ENCODE results near the gene BORCS6.

Gene BORCS6

DNA sequence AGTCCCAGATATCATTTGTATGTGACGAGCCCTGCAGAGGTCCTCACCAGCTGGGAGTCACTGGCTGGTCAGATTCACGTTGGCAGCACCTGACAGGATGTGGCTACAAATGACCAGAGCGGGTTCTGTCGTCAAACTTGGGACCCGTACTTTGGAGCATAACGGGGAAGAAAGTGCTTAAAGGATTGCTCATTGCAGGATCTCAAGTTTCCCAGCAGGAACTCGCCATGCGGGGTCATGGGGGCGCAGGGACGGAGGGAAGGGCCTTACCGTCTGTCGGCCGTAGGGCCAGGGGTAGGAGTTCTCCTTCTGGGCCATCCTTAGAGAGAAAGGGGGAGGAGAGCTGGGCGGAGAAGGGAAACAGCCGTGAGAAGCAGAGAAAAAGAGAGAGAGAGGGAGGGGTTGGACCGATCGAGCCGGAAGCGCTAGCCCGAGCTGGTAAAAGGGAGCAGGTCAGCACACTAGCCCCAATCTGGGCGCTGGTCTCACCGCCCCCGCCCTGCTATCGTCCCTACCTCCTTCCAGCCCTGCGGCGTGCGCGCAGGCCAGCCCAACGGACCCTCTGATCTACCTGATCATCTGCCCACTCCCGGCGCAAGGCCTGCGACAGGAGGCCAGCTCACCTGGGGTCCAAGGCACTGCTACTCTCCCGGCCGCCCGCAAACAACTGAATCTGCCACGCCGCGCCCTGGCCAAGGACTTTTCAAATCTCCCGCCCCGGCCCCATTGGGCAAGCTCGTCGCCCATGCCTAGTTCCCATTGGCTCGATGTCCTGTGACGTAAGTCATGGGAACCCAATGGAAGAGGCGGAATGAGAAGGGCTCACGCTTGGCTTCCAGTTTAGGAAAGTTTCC is 20.2 kb upstream of the BORCS6 start, which contains the start of gene AURKB:
Gene AURKB (minus strand): TSS at position 669 of the 854 bp plus-strand sequence. CDS start 351 bp downstream, at position 318.
- Histone ChIP-seq H3K4me1 (ENCODE audit: control insufficient read depth, insufficient read depth, low read length) (0 out of 2 replicates have a peak, but pooled peaks cover 4% of the 10 kb centered on the region), H3K27ac (ENCODE audit: low read depth, low read length) (peak within 1 kb of the TSS; percentile 78), H3K36me3 (ENCODE audit: control insufficient read depth, insufficient read depth, low read length) (peaks cover 30% of the 10 kb centered on the region), H3K9ac (ENCODE audit: low read length) (peak within 1 kb of the TSS; percentile 95), H3K9me3 (ENCODE audit: control insufficient read depth, insufficient read depth, low read depth, low read length) (no peaks in the 10 kb centered on the region), H3K27me3 (ENCODE audit: control insufficient read depth, insufficient read depth, low read length) (no peaks in the 10 kb centered on the region), H3K4me3 (ENCODE audit: low read depth, low read length) (peak within 1 kb of the TSS; percentile 78)

- H3K9me3 ChIP-seq (ENCODE audit: control insufficient read depth, insufficient read depth, low read depth, low read length): no peaks in the 10 kb centered on the region
- no peak overlapping the region for H3K4me3 ChIP-seq (ENCODE audit: low read depth, low read length)
- peaks cover 53% of the 10 kb centered on the region for H3K36me3 ChIP-seq (ENCODE audit: control insufficient read depth, insufficient read depth, low read length)
- H3K4me1 ChIP-seq (ENCODE audit: control insufficient read depth, insufficient read depth, low read length): 0 out of 2 replicates have a peak, but pooled peaks cover 4% of the 10 kb centered on the region
- H3K9ac ChIP-seq (ENCODE audit: low read length): no peak overlapping the region
- H3K27me3 ChIP-seq (ENCODE audit: control insufficient read depth, insufficient read depth, low read length): no peaks in the 10 kb centered on the region
- no peak overlapping the region for H3K27ac ChIP-seq (ENCODE audit: low read depth, low read length)
These were observed 16.6 kb upstream of the BORCS6 start for GRCh38 chr17:8206536-8206935.

DNA sequence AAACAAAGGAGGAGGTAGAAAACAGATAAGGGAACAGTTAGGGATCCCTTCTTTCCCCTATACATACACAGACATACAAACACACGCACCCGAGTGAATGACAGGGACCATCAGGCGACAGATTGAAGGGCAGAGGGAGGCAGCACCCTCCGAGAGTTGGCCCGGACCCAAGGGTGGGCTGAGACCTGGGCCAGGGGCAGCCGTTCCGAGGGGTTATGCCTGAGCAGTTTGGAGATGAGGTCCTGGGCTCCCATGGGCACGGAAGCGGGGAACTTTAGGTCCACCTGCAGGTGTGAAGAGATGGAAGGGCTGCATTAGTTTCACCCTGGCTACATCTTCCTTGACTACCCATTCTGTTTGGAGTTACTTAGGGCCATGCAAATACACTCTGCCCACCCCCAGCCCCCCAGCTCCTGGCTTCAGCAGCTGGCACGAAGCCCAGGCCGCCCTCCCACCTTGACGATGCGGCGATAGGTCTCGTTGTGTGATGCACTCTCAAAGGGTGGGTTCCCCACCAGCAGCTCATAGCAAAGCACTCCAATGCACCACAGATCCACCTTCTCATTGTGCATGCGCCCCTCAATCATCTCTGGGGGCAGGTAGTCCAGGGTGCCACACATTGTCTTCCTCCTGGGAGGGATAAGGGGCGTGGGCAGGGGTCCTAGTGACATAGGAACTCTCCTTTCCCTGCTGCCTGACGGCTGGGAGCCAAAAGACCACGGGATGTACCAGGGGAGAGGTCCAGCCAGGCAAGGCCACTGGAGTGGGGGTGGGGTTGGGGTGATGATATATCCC is 15.0 kb upstream of the BORCS6 start:
- no peak overlapping the region for H3K4me3 ChIP-seq (ENCODE audit: low read depth, low read length)

DNA sequence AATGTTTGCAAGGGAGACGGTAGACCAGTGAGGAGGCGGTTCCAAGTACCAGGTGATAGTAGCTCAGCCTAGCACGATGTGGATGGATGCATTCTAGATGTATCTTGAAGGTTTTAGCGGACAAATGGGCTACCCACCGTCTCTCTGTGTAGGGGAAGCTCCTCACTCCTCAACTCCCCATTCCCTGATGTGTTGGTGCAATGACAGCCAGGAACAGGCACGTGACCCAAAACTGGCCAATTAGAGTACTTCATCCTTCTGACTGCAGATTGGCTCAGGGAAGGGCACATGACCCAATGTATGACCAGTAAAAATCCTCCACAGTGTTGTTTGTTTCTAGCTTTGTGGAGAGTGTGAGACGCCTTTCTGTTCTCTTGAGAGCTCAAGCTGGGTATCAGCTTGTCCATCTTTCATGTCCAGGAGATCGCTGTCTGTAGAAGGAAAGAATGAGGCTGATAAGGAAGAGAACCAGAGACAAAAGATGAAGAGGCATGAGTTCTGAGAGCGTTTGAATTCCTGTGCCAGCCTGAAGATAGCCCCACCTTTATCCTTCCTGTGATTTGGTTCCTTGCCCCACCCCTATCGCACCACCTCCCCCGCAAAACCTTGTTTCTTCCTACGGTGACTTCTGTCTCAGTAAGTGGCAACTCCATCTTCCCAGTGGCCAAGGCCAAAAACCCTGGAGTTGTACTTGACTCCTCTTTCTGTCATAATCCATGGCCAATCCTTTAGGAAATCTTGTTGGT is 2.3 kb upstream of the BORCS6 start:
- Histone ChIP-seq H3K27ac (ENCODE audit: low read depth, low read length) (no peak overlapping the region), H3K9ac (ENCODE audit: low read length) (peak overlapping the region; percentile 40), H3K9me3 (ENCODE audit: control insufficient read depth, insufficient read depth, low read depth, low read length) (no peaks in the 10 kb centered on the region), H3K27me3 (ENCODE audit: control insufficient read depth, insufficient read depth, low read length) (peaks cover 15% of the 10 kb centered on the region), H3K4me3 (ENCODE audit: low read depth, low read length) (peak overlapping the region; percentile 55), H3K4me1 (ENCODE audit: control insufficient read depth, insufficient read depth, low read length) (peaks cover 16% of the 10 kb centered on the region), H3K36me3 (ENCODE audit: control insufficient read depth, insufficient read depth, low read length) (no peaks in the 10 kb centered on the region)

More for the DNA sequence above, 15.0 kb upstream of the BORCS6 start:
- H3K27ac ChIP-seq (ENCODE audit: low read depth, low read length): no peak overlapping the region
- H3K4me1 ChIP-seq (ENCODE audit: control insufficient read depth, insufficient read depth, low read length): no peaks in the 10 kb centered on the region
- peaks cover 53% of the 10 kb centered on the region for H3K36me3 ChIP-seq (ENCODE audit: control insufficient read depth, insufficient read depth, low read length)
- H3K9ac ChIP-seq (ENCODE audit: low read length): no peak overlapping the region
- no peaks in the 10 kb centered on the region for H3K27me3 ChIP-seq (ENCODE audit: control insufficient read depth, insufficient read depth, low read length)
- no peaks in the 10 kb centered on the region for H3K9me3 ChIP-seq (ENCODE audit: control insufficient read depth, insufficient read depth, low read depth, low read length)

GRCh38 chr17:8190506-8190905 is 526 bp upstream of the BORCS6 start:
- H3K9me3 ChIP-seq (ENCODE audit: control insufficient read depth, insufficient read depth, low read depth, low read length): no peaks in the 10 kb centered on the region
- H3K4me1 ChIP-seq (ENCODE audit: control insufficient read depth, insufficient read depth, low read length): peaks cover 16% of the 10 kb centered on the region
- H3K4me3 ChIP-seq (ENCODE audit: low read depth, low read length): peak overlapping the region; percentile 77
- H3K27me3 ChIP-seq (ENCODE audit: control insufficient read depth, insufficient read depth, low read length): peaks cover 15% of the 10 kb centered on the region
- no peak overlapping the region for H3K27ac ChIP-seq (ENCODE audit: low read depth, low read length)
- no peaks in the 10 kb centered on the region for H3K36me3 ChIP-seq (ENCODE audit: control insufficient read depth, insufficient read depth, low read length)
- H3K9ac ChIP-seq (ENCODE audit: low read length): no peak overlapping the region

GRCh38 chr17:8189041-8189710 is 804 bp downstream of the BORCS6 start:
- no peak overlapping the region for H3K27ac ChIP-seq (ENCODE audit: low read depth, low read length)
- peaks cover 16% of the 10 kb centered on the region for H3K4me1 ChIP-seq (ENCODE audit: control insufficient read depth, insufficient read depth, low read length)
- H3K9me3 ChIP-seq (ENCODE audit: control insufficient read depth, insufficient read depth, low read depth, low read length): no peaks in the 10 kb centered on the region
- H3K4me3 ChIP-seq (ENCODE audit: low read depth, low read length): peak overlapping the region; percentile 77
- no peaks in the 10 kb centered on the region for H3K36me3 ChIP-seq (ENCODE audit: control insufficient read depth, insufficient read depth, low read length)
- H3K27me3 ChIP-seq (ENCODE audit: control insufficient read depth, insufficient read depth, low read length): peaks cover 15% of the 10 kb centered on the region
- H3K9ac ChIP-seq (ENCODE audit: low read length): peak overlapping the region; percentile 61

- H3K4me1 ChIP-seq (ENCODE audit: control insufficient read depth, insufficient read depth, low read length): peaks cover 16% of the 10 kb centered on the region
- H3K27me3 ChIP-seq (ENCODE audit: control insufficient read depth, insufficient read depth, low read length): peaks cover 15% of the 10 kb centered on the region
- H3K9me3 ChIP-seq (ENCODE audit: control insufficient read depth, insufficient read depth, low read depth, low read length): no peaks in the 10 kb centered on the region
- H3K27ac ChIP-seq (ENCODE audit: low read depth, low read length): no peak overlapping the region
- peak overlapping the region; percentile 77 for H3K4me3 ChIP-seq (ENCODE audit: low read depth, low read length)
- no peaks in the 10 kb centered on the region for H3K36me3 ChIP-seq (ENCODE audit: control insufficient read depth, insufficient read depth, low read length)
- peak overlapping the region; percentile 0 for H3K9ac ChIP-seq (ENCODE audit: low read length)
These were observed 1.6 kb downstream of the BORCS6 start for GRCh38 chr17:8188263-8188839.

GRCh38 chr17:8187517-8188262 is 2.3 kb downstream of the BORCS6 start:
- peak overlapping the region; percentile 77 for H3K4me3 ChIP-seq (ENCODE audit: low read depth, low read length)
- peaks cover 16% of the 10 kb centered on the region for H3K4me1 ChIP-seq (ENCODE audit: control insufficient read depth, insufficient read depth, low read length)
- H3K36me3 ChIP-seq (ENCODE audit: control insufficient read depth, insufficient read depth, low read length): no peaks in the 10 kb centered on the region
- H3K27me3 ChIP-seq (ENCODE audit: control insufficient read depth, insufficient read depth, low read length): peaks cover 15% of the 10 kb centered on the region
- H3K27ac ChIP-seq (ENCODE audit: low read depth, low read length): no peak overlapping the region; the same call in 1 of the 2 replicates
- H3K9me3 ChIP-seq (ENCODE audit: control insufficient read depth, insufficient read depth, low read depth, low read length): no peaks in the 10 kb centered on the region
- peak overlapping the region; percentile 78 for H3K9ac ChIP-seq (ENCODE audit: low read length)

- no peaks in the 10 kb centered on the region for H3K36me3 ChIP-seq (ENCODE audit: control insufficient read depth, insufficient read depth, low read length)
- H3K4me3 ChIP-seq (ENCODE audit: low read depth, low read length): peak overlapping the region; percentile 77
- H3K9ac ChIP-seq (ENCODE audit: low read length): peak overlapping the region; percentile 78
- no peaks in the 10 kb centered on the region for H3K9me3 ChIP-seq (ENCODE audit: control insufficient read depth, insufficient read depth, low read depth, low read length)
- no peak overlapping the region; the same call in 1 of the 2 replicates for H3K27ac ChIP-seq (ENCODE audit: low read depth, low read length)
- peaks cover 12% of the 10 kb centered on the region for H3K4me1 ChIP-seq (ENCODE audit: control insufficient read depth, insufficient read depth, low read length)
- peaks cover 15% of the 10 kb centered on the region for H3K27me3 ChIP-seq (ENCODE audit: control insufficient read depth, insufficient read depth, low read length)
These were observed 3.0 kb downstream of the BORCS6 start for GRCh38 chr17:8186787-8187516.
